ENCODE data around the gene FBL.

DNA sequence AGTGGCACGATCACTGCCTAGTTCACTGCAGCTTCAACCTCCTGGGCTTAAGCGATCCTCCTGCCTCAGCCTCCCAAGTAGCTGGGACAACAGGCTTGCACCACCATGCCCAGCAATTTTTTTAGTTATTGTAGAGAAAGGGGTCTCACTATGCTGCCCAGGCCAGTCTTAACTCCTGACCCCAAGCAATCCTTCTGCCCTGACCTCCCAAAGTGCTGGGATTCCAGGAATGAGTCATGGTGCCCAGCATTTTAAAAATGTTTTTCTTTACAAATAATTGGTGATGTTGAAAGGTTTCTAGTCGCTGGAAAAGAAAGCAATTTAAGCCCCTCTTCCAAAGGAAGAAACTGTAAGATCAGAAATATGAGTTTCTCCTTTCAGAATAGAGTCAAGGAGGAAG is 31.6 kb downstream of the FBL start:
- TF ChIP-seq, protein P1, sequence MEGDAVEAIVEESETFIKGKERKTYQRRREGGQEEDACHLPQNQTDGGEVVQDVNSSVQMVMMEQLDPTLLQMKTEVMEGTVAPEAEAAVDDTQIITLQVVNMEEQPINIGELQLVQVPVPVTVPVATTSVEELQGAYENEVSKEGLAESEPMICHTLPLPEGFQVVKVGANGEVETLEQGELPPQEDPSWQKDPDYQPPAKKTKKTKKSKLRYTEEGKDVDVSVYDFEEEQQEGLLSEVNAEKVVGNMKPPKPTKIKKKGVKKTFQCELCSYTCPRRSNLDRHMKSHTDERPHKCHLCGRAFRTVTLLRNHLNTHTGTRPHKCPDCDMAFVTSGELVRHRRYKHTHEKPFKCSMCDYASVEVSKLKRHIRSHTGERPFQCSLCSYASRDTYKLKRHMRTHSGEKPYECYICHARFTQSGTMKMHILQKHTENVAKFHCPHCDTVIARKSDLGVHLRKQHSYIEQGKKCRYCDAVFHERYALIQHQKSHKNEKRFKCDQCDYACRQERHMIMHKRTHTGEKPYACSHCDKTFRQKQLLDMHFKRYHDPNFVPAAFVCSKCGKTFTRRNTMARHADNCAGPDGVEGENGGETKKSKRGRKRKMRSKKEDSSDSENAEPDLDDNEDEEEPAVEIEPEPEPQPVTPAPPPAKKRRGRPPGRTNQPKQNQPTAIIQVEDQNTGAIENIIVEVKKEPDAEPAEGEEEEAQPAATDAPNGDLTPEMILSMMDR (conservative IDR thresholded peaks at IDR 0.05; ENCODE audit: low read length), result no peak
- TF ChIP-seq EZH2phosphoT487 (IDR thresholded peaks at IDR 0.05; ENCODE audit: borderline replicate concordance, low read depth, low read length), result no peak
